Neuronal stem cell (in vitro differentiated cells): ENCODE measurements around the gene SRSF7.

Experiments used
- DNase-seq: peaks from one replicate; pipeline ENCODE4 v3.0.0-alpha.2; 2013; ENCODE audit warnings: low spot score
- H2AFZ ChIP-seq: one replicate; pipeline ENCODE4 v1.6.1; 2013; ENCODE audit warnings: mild to moderate bottlenecking, low read length, inconsistent platforms
- H2AK5ac ChIP-seq: 2 replicates; pipeline ENCODE4 v1.6.1; 2013; ENCODE audit warnings: low read depth, mild to moderate bottlenecking, inconsistent platforms, low read length, moderate library complexity, mixed read lengths
- H2BK120ac ChIP-seq: 2 replicates; pipeline ENCODE4 v1.6.1; 2013; ENCODE audit warnings: low read depth, mild to moderate bottlenecking, inconsistent platforms, low read length, moderate library complexity, mixed read lengths
- H2BK12ac ChIP-seq: one replicate; pipeline ENCODE4 v1.6.1; 2013; ENCODE audit warnings: low read length, inconsistent platforms
- H2BK15ac ChIP-seq: 2 replicates; pipeline ENCODE4 v1.6.1; 2013; ENCODE audit warnings: mild to moderate bottlenecking, low read length, inconsistent platforms, mixed read lengths
- H2BK5ac ChIP-seq: one replicate; pipeline ENCODE4 v1.6.1; 2013; ENCODE audit warnings: inconsistent platforms, mild to moderate bottlenecking, low read length, moderate library complexity
- H3K14ac ChIP-seq: one replicate; pipeline ENCODE4 v1.6.1; 2013; ENCODE audit warnings: low read length, inconsistent platforms
- H3K18ac ChIP-seq: 2 replicates; pipeline ENCODE4 v1.6.1; 2013; ENCODE audit warnings: low read length, inconsistent platforms
- H3K23ac ChIP-seq: 2 replicates; pipeline ENCODE4 v1.6.1; 2013; ENCODE audit warnings: low read depth, mild to moderate bottlenecking, mixed read lengths, low read length, inconsistent platforms; ENCODE audit not compliant: poor library complexity
- H3K27ac ChIP-seq: replicated peaks from 3 replicates; pipeline ENCODE4 v1.5.1; 2013; ENCODE audit warnings: low read length, inconsistent platforms
- H3K27me3 ChIP-seq, 3 experiments: 2 replicates each; pipeline ENCODE4 v1.6.1; 2013; ENCODE audit warnings: low read length in 3 of 3, mild to moderate bottlenecking in 2 of 3, inconsistent platforms in 1 of 3, low read depth in 1 of 3, mixed read lengths in 1 of 3, moderate library complexity in 1 of 3; ENCODE audit not compliant: control insufficient read depth in 3 of 3, insufficient read depth in 3 of 3
- H3K36me3 ChIP-seq, 2 donors: replicated peaks in 1 of 2; 2 replicates each; pipeline ENCODE4 v1.6.1; 2013; ENCODE audit warnings: low read length in 2 of 2; ENCODE audit not compliant: control insufficient read depth in 2 of 2, insufficient read depth in 2 of 2
- H3K4ac ChIP-seq: 2 replicates; pipeline ENCODE4 v1.6.1; 2013; ENCODE audit warnings: inconsistent platforms, mild to moderate bottlenecking, low read length, moderate library complexity
- H3K4me1 ChIP-seq, 2 donors: 1 replicate in 1 of 2; 2 replicates in 1 of 2; pipeline ENCODE4 v1.6.1; 2013; ENCODE audit warnings: low read length in 2 of 2, low read depth in 1 of 2; ENCODE audit not compliant: control insufficient read depth in 2 of 2, insufficient read depth in 1 of 2
- H3K4me2 ChIP-seq: one replicate; pipeline ENCODE4 v1.6.1; 2013; ENCODE audit warnings: mild to moderate bottlenecking, low read length, inconsistent platforms; ENCODE audit not compliant: insufficient read depth, poor library complexity, severe bottlenecking
- H3K4me3 ChIP-seq, 2 donors: 2 replicates each; pipeline ENCODE4 v1.5.1; 2013; ENCODE audit warnings: low read length in 2 of 2, mild to moderate bottlenecking in 2 of 2, inconsistent platforms in 1 of 2, moderate library complexity in 1 of 2
- H3K79me1 ChIP-seq: one replicate; pipeline ENCODE4 v1.6.1; 2013; ENCODE audit warnings: low read depth, mild to moderate bottlenecking, inconsistent platforms, low read length, moderate library complexity
- H3K9ac ChIP-seq: one replicate; pipeline ENCODE4 v1.6.1; 2013; ENCODE audit warnings: mild to moderate bottlenecking, low read depth, low read length, inconsistent platforms; ENCODE audit not compliant: poor library complexity
- H3K9me3 ChIP-seq, 2 donors: replicated peaks in 1 of 2; 2 replicates each; pipeline versions ENCODE3 to v1.6.1; 2013; ENCODE audit warnings: low read length in 2 of 2, mild to moderate bottlenecking in 2 of 2, inconsistent platforms in 1 of 2, low read depth in 1 of 2, mixed read lengths in 1 of 2, moderate library complexity in 1 of 2; ENCODE audit not compliant: control insufficient read depth in 2 of 2, insufficient read depth in 1 of 2
- H4K8ac ChIP-seq: one replicate; pipeline ENCODE4 v1.6.1; 2013; ENCODE audit warnings: low read depth, mild to moderate bottlenecking, inconsistent platforms, low read length, moderate library complexity
- H4K91ac ChIP-seq: one replicate; pipeline ENCODE4 v1.6.1; 2013; ENCODE audit warnings: low read length, low read depth, mild to moderate bottlenecking, inconsistent platforms; ENCODE audit not compliant: poor library complexity
- WGBS, 2 donors: extraction: QIAGEN DNeasy Blood & Tissue Kit; methylation state at CpG; one replicate each; pipeline ENCODE4 v1.1.7; 2013; ENCODE audit warnings: missing lambda C conversion rate in 2 of 2, mixed read lengths in 1 of 2; ENCODE audit not compliant: insufficient read length in 2 of 2, insufficient replicate concordance in 1 of 2; ENCODE audit errors: extremely low coverage in 2 of 2; 5-methylcytosine and 5-hydroxymethylcytosine counted together

The SRSF7 gene

GRCh38 chr2:38748391-38748790 lies 2.8 kb downstream of the SRSF7 start:
- Histone ChIP-seq H2BK120ac (no peak overlapping the region), H2AK5ac (no peak overlapping the region), H3K23ac (no peak overlapping the region), H3K4me3 (no peak overlapping the region), H3K4ac (no peak overlapping the region), H3K27ac (no peak overlapping the region), H3K14ac (no peak overlapping the region), H2BK12ac (no peak overlapping the region), H3K18ac (no peak overlapping the region), H3K4me1 (peaks cover 1 to 20% of the 10 kb centered on the region in 2 donors), H3K9me3 (no peaks in the 10 kb centered on the region), H4K8ac (no peak overlapping the region), H2BK15ac (no peak overlapping the region), H3K36me3 (peaks cover 25 to 69% of the 10 kb centered on the region in 2 donors), H2BK5ac (no peak overlapping the region), H4K91ac (no peak overlapping the region), H2AFZ (no peak overlapping the region), H3K9ac (no peak overlapping the region), H3K79me1 (no peaks in the 10 kb centered on the region), H3K27me3 (no peaks in the 10 kb centered on the region), H3K4me2 (no peak overlapping the region)
- DNase-seq: no peak
- WGBS, 2 donors: no CpG with 5 or more reads among the region's 9 CpGs

DNA sequence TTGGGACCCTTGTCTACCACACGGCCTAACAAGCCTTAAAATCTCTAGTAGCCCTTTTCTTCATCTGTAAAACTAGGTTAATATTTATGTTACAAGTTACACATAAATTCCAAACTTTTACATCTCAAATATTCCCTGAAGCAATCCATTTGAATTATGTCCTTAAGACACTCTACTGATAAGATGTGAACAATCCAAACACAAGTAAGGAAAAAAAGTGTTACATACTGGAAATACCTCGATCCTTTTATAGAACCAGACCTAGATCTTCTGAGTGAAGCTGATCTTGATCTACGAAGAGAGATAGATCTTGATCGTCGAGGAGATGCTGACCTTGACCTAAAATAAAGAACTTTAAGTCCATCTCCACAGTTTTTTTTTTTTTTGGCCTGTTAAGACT lies 3.3 kb downstream of the SRSF7 start:
- Histone ChIP-seq H3K27ac (no peak overlapping the region), H2BK12ac (no peak overlapping the region), H3K27me3 (no peaks in the 10 kb centered on the region), H3K14ac (no peak overlapping the region), H3K4me3 (no peak overlapping the region), H2BK15ac (no peak overlapping the region), H3K79me1 (no peaks in the 10 kb centered on the region), H3K18ac (no peak overlapping the region), H3K4me1 (peaks cover 1 to 20% of the 10 kb centered on the region in 2 donors), H2AFZ (no peak overlapping the region), H3K36me3 (peaks cover 28 to 75% of the 10 kb centered on the region in 2 donors), H3K9me3 (no peaks in the 10 kb centered on the region), H2AK5ac (no peak overlapping the region), H3K4me2 (no peak overlapping the region), H4K8ac (no peak overlapping the region), H3K4ac (no peak overlapping the region), H4K91ac (no peak overlapping the region), H3K9ac (no peak overlapping the region), H2BK5ac (no peak overlapping the region), H2BK120ac (no peak overlapping the region), H3K23ac (no peak overlapping the region)
- no CpG with 5 or more reads among the region's 5 CpGs for WGBS, 2 donors
- no peak for DNase-seq

- no peaks in the 10 kb centered on the region for H3K9me3 ChIP-seq
- no CpG with 5 or more reads among the region's 4 CpGs for WGBS, 2 donors
- H2AK5ac ChIP-seq: no peak overlapping the region
- H3K36me3 ChIP-seq: peaks cover 30 to 83% of the 10 kb centered on the region in 2 donors
- no peak overlapping the region for H4K8ac ChIP-seq
- H3K4me2 ChIP-seq: no peak overlapping the region
- H3K79me1 ChIP-seq: no peaks in the 10 kb centered on the region
- H3K18ac ChIP-seq: no peak overlapping the region
- no peak overlapping the region for H3K23ac ChIP-seq
- H4K91ac ChIP-seq: no peak overlapping the region
- no peak overlapping the region for H2AFZ ChIP-seq
- H2BK120ac ChIP-seq: no peak overlapping the region
- no peak overlapping the region for H3K14ac ChIP-seq
- H3K4me3 ChIP-seq: no peak overlapping the region
- H3K4ac ChIP-seq: no peak overlapping the region
- no peak overlapping the region for H3K9ac ChIP-seq
- no peak overlapping the region for H3K27ac ChIP-seq
- no peak overlapping the region for H2BK15ac ChIP-seq
- no peak overlapping the region for H2BK12ac ChIP-seq
- H2BK5ac ChIP-seq: no peak overlapping the region
- H3K27me3 ChIP-seq: no peaks in the 10 kb centered on the region
- DNase-seq: no peak
- peaks cover 1 to 16% of the 10 kb centered on the region in 2 donors for H3K4me1 ChIP-seq
Observed at GRCh38 chr2:38747007-38747424, 4.1 kb downstream of the SRSF7 start.

DNA sequence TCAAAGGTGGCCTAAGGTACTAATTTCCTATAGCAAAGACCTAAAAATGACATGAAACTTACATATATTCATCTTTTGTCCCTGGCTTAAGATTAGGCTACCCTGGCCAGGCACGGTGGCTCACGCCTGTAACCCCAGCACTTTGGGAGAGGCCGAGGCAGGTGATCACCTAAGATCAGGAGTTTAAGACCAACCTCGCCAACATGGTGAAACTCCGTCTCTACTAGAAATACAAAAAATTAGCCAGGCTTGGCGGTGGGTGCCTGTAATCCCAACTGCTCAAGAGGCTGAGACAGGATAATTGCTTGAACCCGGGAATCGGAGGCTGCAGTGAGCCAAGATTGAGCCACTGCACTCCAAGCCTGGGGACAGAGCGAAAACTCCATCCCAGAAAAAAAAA lies 5.9 kb downstream of the SRSF7 start:
- H2BK5ac ChIP-seq: no peak overlapping the region
- H3K4ac ChIP-seq: no peak overlapping the region
- H4K8ac ChIP-seq: no peak overlapping the region
- no peak overlapping the region for H3K14ac ChIP-seq
- no peak overlapping the region for H3K9ac ChIP-seq
- no peaks in the 10 kb centered on the region for H3K79me1 ChIP-seq
- H3K4me2 ChIP-seq: no peak overlapping the region
- no peak overlapping the region for H2AFZ ChIP-seq
- no peak overlapping the region for H2AK5ac ChIP-seq
- no peak for DNase-seq
- H4K91ac ChIP-seq: no peak overlapping the region
- no peak overlapping the region for H2BK120ac ChIP-seq
- no peak overlapping the region for H2BK12ac ChIP-seq
- H3K4me1 ChIP-seq: peaks cover 1 to 16% of the 10 kb centered on the region in 2 donors
- H3K27ac ChIP-seq: no peak overlapping the region
- peaks cover 35 to 98% of the 10 kb centered on the region in 2 donors for H3K36me3 ChIP-seq
- no peak overlapping the region for H3K23ac ChIP-seq
- no CpG with 5 or more reads among the region's 9 CpGs for whole genome bisulfite sequencing, 2 donors
- no peak overlapping the region for H2BK15ac ChIP-seq
- H3K18ac ChIP-seq: no peak overlapping the region
- no peak overlapping the region for H3K4me3 ChIP-seq
- no peaks in the 10 kb centered on the region for H3K27me3 ChIP-seq
- no peaks in the 10 kb centered on the region for H3K9me3 ChIP-seq
